HepG2 (cell line): ENCODE measurements around the gene RNF13. TPM values are rescaled to one million over a fixed set of nuclear protein-coding genes. Genes with fewer than 3 reads are reported as not detected.

ENCODE experiments used
- MEIS1 ChIP-seq: sonication (generic); formaldehyde crosslinking; IDR thresholded peaks from 2 replicates; pipeline ENCODE4 v1.9.0; 2021; ENCODE audit warnings: mild to moderate bottlenecking, missing genetic modification reagents, moderate library complexity, borderline replicate concordance
- PAWR ChIP-seq: sonication (generic); formaldehyde crosslinking; IDR thresholded peaks from 2 replicates; pipeline ENCODE4 v1.4.0; 2020; ENCODE audit warnings: missing genetic modification reagents, mild to moderate bottlenecking, borderline replicate concordance
- TFAP4 ChIP-seq: sonication (generic); IDR thresholded peaks from 2 replicates; pipeline ENCODE4 v1.6.1; 2016; ENCODE audit warnings: low read depth, borderline replicate concordance
- ZNF577 ChIP-seq: sonication (generic); formaldehyde crosslinking; IDR thresholded peaks from 2 replicates; pipeline ENCODE4 v1.4.0; 2020; ENCODE audit warnings: mild to moderate bottlenecking, low read depth, missing genetic modification reagents, borderline replicate concordance
- ZNF800 ChIP-seq: sonication (generic); formaldehyde crosslinking; IDR thresholded peaks from 2 replicates; pipeline ENCODE4 v1.4.0; 2020; ENCODE audit warnings: missing genetic modification reagents
- polyA plus RNA-seq, 8 experiments: library from polyadenylated mRNA; depleted of rRNA in 3 of 8; stranded (reverse) in 7 of 8; unstranded in 1 of 8; fragments of >200 nt; fragmentation: Illumina TruSeq in 4 of 8; extraction: Trizol in 4 of 8; gene quantifications; 2 replicates each; pipeline versions ENCODE4 v1.2.1 to v1.2.3, GENCODE V29; 2011 to 2016; ENCODE audit warnings: low read depth in 4 of 8, missing spikeins in 1 of 8, mixed read lengths in 1 of 8; ENCODE audit not compliant: insufficient read depth in 1 of 8
- total RNA-seq, 5 experiments: library from RNA; depleted of rRNA; stranded (reverse); fragments of >200 nt; fragmentation: Illumina TruSeq; extraction: Trizol; gene quantifications; 2 replicates each; pipeline ENCODE4 v1.2.3, GENCODE V29; 2016; ENCODE audit warnings: low read depth in 1 of 5
- TF ChIP-seq, protein P1 (sequence below), 2 experiments: sonication (generic) in 1 of 2; formaldehyde crosslinking in 1 of 2; IDR thresholded peaks; 2 replicates each; pipeline versions ENCODE4 v1.6.1 to v1.9.0; 2014 to 2022; ENCODE audit warnings: antibody characterized with exemption in 1 of 2, borderline replicate concordance in 1 of 2, inconsistent platforms in 1 of 2, low read depth in 1 of 2, missing genetic modification reagents in 1 of 2
- TF ChIP-seq, protein P2 (sequence below), 2 experiments: fragments of 450-650 bp in 1 of 2; sonication (generic) in 1 of 2; formaldehyde crosslinking in 1 of 2; IDR thresholded peaks; 2 replicates each; pipeline versions ENCODE4 v1.6.1 to v1.8.0; 2016 to 2022; ENCODE audit warnings: antibody characterized with exemption in 1 of 2, mild to moderate bottlenecking in 1 of 2, missing genetic modification reagents in 1 of 2

Gene RNF13
- total and polyA plus RNA-seq, 2 of the 13 experiments (the other 11 are each of a cell fraction or from before 2014, with no cell fraction given), result 39.8 to 46.0 TPM

GRCh38 chr3:149813367-149814281 is 609 bp downstream of the RNF13 start (continued):
- TF ChIP-seq, protein P1, sequence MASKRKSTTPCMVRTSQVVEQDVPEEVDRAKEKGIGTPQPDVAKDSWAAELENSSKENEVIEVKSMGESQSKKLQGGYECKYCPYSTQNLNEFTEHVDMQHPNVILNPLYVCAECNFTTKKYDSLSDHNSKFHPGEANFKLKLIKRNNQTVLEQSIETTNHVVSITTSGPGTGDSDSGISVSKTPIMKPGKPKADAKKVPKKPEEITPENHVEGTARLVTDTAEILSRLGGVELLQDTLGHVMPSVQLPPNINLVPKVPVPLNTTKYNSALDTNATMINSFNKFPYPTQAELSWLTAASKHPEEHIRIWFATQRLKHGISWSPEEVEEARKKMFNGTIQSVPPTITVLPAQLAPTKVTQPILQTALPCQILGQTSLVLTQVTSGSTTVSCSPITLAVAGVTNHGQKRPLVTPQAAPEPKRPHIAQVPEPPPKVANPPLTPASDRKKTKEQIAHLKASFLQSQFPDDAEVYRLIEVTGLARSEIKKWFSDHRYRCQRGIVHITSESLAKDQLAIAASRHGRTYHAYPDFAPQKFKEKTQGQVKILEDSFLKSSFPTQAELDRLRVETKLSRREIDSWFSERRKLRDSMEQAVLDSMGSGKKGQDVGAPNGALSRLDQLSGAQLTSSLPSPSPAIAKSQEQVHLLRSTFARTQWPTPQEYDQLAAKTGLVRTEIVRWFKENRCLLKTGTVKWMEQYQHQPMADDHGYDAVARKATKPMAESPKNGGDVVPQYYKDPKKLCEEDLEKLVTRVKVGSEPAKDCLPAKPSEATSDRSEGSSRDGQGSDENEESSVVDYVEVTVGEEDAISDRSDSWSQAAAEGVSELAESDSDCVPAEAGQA (IDR thresholded peaks at IDR 0.05; ENCODE audit: low read depth), result no peak
- TF ChIP-seq, protein P1 (CRISPR knock-in tag; IDR thresholded peaks at IDR 0.05; ENCODE audit: borderline replicate concordance), result 0 out of 2 replicates have a peak, but pooled peaks have one; percentile 41
- TF ChIP-seq, protein P2, sequence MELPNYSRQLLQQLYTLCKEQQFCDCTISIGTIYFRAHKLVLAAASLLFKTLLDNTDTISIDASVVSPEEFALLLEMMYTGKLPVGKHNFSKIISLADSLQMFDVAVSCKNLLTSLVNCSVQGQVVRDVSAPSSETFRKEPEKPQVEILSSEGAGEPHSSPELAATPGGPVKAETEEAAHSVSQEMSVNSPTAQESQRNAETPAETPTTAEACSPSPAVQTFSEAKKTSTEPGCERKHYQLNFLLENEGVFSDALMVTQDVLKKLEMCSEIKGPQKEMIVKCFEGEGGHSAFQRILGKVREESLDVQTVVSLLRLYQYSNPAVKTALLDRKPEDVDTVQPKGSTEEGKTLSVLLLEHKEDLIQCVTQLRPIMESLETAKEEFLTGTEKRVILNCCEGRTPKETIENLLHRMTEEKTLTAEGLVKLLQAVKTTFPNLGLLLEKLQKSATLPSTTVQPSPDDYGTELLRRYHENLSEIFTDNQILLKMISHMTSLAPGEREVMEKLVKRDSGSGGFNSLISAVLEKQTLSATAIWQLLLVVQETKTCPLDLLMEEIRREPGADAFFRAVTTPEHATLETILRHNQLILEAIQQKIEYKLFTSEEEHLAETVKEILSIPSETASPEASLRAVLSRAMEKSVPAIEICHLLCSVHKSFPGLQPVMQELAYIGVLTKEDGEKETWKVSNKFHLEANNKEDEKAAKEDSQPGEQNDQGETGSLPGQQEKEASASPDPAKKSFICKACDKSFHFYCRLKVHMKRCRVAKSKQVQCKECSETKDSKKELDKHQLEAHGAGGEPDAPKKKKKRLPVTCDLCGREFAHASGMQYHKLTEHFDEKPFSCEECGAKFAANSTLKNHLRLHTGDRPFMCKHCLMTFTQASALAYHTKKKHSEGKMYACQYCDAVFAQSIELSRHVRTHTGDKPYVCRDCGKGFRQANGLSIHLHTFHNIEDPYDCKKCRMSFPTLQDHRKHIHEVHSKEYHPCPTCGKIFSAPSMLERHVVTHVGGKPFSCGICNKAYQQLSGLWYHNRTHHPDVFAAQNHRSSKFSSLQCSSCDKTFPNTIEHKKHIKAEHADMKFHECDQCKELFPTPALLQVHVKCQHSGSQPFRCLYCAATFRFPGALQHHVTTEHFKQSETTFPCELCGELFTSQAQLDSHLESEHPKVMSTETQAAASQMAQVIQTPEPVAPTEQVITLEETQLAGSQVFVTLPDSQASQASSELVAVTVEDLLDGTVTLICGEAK (IDR thresholded peaks at IDR 0.05), result no peak
- TF ChIP-seq, protein P2 (CRISPR knock-in tag; IDR thresholded peaks at IDR 0.05), result no peak
- TF ChIP-seq PAWR (CRISPR knock-in tag), result no peak
- TF ChIP-seq ZNF577 (CRISPR knock-in tag), result no peak
- no peak for TF ChIP-seq TFAP4
- TF ChIP-seq MEIS1 (CRISPR knock-in tag), result peak; percentile 27; the same call in 1 of the 2 replicates
- 0 out of 2 replicates have a peak, but pooled peaks have one; percentile 50 for TF ChIP-seq ZNF800 (CRISPR knock-in tag)
